ENCODE results near the gene DENND4B. TPM values are rescaled to one million over a fixed set of nuclear protein-coding genes. Genes with fewer than 3 reads are reported as not detected.
A peak's percentile ranks its signal among the peaks of the same experiment; 100 is the strongest.

Gene DENND4B
- total and polyA plus RNA-seq, 9 of the 15 experiments (the other 6 are each of a cell fraction or from before 2014, with no cell fraction given), result 9.5 to 80.5 (median 23.1) TPM

GRCh38 chr1:153940756-153941155, 5.8 kb downstream of the DENND4B start (continued):
- no peak for TF ChIP-seq STAG1 (CRISPR knock-in tag; IDR thresholded peaks at IDR 0.05; ENCODE audit: borderline replicate concordance)
- TF ChIP-seq NUFIP1 (IDR thresholded peaks at IDR 0.05; ENCODE audit: partially characterized antibody), result no peak

- Histone ChIP-seq H3K27ac (ENCODE audit: extremely low read depth, low read depth, low read length) (no peak overlapping the region), H3K4me1 (replicated peaks in 1 of 2; ENCODE audit: control insufficient read depth in 2 of 2, insufficient read depth in 2 of 2, low read length in 2 of 2) (peaks cover 3 to 8% of the 10 kb centered on the region in 2 experiments; a peak in 3 of 5 replicates), H3K27me3 (ENCODE audit: control insufficient read depth in 2 of 2, insufficient read depth in 2 of 2, low read length in 2 of 2) (no peaks in the 10 kb centered on the region), H3K4me3 (no peak overlapping the region), H3K4me2 (ENCODE audit: insufficient read depth, low read length) (no peak overlapping the region), H3K9me3 (replicated peaks; ENCODE audit: control insufficient read depth, insufficient read depth, low read depth, low read length) (no peaks in the 10 kb centered on the region), H3K79me2 (ENCODE audit: control insufficient read depth, insufficient read depth, low read length) (peaks cover 9% of the 10 kb centered on the region), H3K9me1 (ENCODE audit: control insufficient read depth, insufficient read depth, low read length) (no peaks in the 10 kb centered on the region), H2AFZ (ENCODE audit: low read depth, low read length) (no peak overlapping the region), H4K20me1 (replicated peaks; ENCODE audit: control insufficient read depth, insufficient read depth, low read length) (no peaks in the 10 kb centered on the region), H3K9ac (ENCODE audit: insufficient read depth in 1 of 2, low read depth in 2 of 2, low read length in 2 of 2) (no peak overlapping the region), H3K36me3 (ENCODE audit: control insufficient read depth, insufficient read depth, low read length) (peaks cover 90% of the 10 kb centered on the region)
- POLR2A ChIA-PET, result interaction anchor here (0.7 to 3.0 kb wide), 4 partner anchors 10 to 51 kb away, joined by 4 to 10 read pairs (median 8); partner anchors contain the start of genes CRTC2, GATAD2B and RPS27
- BruUV-seq (replicated peaks), result no TSS peak
- FAIRE-seq (no peak), DNase-seq (ENCODE audit: extremely low read depth in 1 of 4, low spot score in 3 of 4) (no peak), ATAC-seq (no peak)
- TF ChIP-seq MXI1 (IDR thresholded peaks at IDR 0.05; ENCODE audit: low read depth, low read length) (no peak), ATF1 (CRISPR knock-in tag; IDR thresholded peaks at IDR 0.05) (no peak), ATF1 (tag; IDR thresholded peaks at IDR 0.05) (no peak)
- in situ Hi-C loops (cut with MboI) (no loop called here), intact Hi-C loops (cut with micrococcal nuclease) (no loop called here)
- CTCF ChIA-PET (ENCODE audit: low intra/inter-chr PET ratio), result no interaction called here
- WGBS (ENCODE audit: insufficient coverage, low coverage, missing lambda C conversion rate), result 89% methylated on average over 6 of the region's 12 CpGs
Measured at GRCh38 chr1:153939476-153939875, 7.0 kb downstream of the DENND4B start.

GRCh38 chr1:153938996-153939395, 7.5 kb downstream of the DENND4B start:
- no peak overlapping the region for H3K4me3 ChIP-seq
- ChIA-PET CTCF (ENCODE audit: low intra/inter-chr PET ratio) (no interaction called here), POLR2A (interaction anchor here (0.6 to 1.7 kb wide), 3 partner anchors 9 to 776 kb away, joined by 3 to 8 read pairs (median 8); partner anchors contain the start of gene CRTC2)
- BruUV-seq (replicated peaks), result no TSS peak
- peaks cover 90% of the 10 kb centered on the region; the same call in 2 of the 3 replicates for H3K36me3 ChIP-seq (ENCODE audit: control insufficient read depth, insufficient read depth, low read length)
- H3K4me2 ChIP-seq (ENCODE audit: insufficient read depth, low read length), result no peak overlapping the region
- H3K4me1 ChIP-seq (replicated peaks in 1 of 2; ENCODE audit: control insufficient read depth in 2 of 2, insufficient read depth in 2 of 2, low read length in 2 of 2), result peaks cover 0 to 6% of the 10 kb centered on the region in 2 experiments; a peak in 2 of 5 replicates
- no peak overlapping the region for H3K27ac ChIP-seq (ENCODE audit: extremely low read depth, low read depth, low read length)
- no peaks in the 10 kb centered on the region for H3K27me3 ChIP-seq (ENCODE audit: control insufficient read depth in 2 of 2, insufficient read depth in 2 of 2, low read length in 2 of 2)
- no peaks in the 10 kb centered on the region for H3K9me1 ChIP-seq (ENCODE audit: control insufficient read depth, insufficient read depth, low read length)
- peaks cover 4% of the 10 kb centered on the region; the same call in 2 of the 3 replicates for H3K79me2 ChIP-seq (ENCODE audit: control insufficient read depth, insufficient read depth, low read length)
- intact Hi-C loops (cut with micrococcal nuclease), result no loop called here
- DNase-seq (ENCODE audit: extremely low read depth in 1 of 4, low spot score in 3 of 4) (no peak), ATAC-seq (no peak), FAIRE-seq (no peak)
- in situ Hi-C loops (cut with MboI), result no loop called here
- 95% methylated on average over 3 of the region's 3 CpGs for WGBS (ENCODE audit: insufficient coverage, low coverage, missing lambda C conversion rate)
- no peak overlapping the region for H2AFZ ChIP-seq (ENCODE audit: low read depth, low read length)
- TF ChIP-seq MECOM (CRISPR knock-in tag; IDR thresholded peaks at IDR 0.05) (no peak), NFIC (IDR thresholded peaks at IDR 0.05) (peak; percentile 45)
- no peak overlapping the region for H3K9ac ChIP-seq (ENCODE audit: insufficient read depth in 1 of 2, low read depth in 2 of 2, low read length in 2 of 2)
- H4K20me1 ChIP-seq (replicated peaks; ENCODE audit: control insufficient read depth, insufficient read depth, low read length), result no peaks in the 10 kb centered on the region
- H3K9me3 ChIP-seq (replicated peaks; ENCODE audit: control insufficient read depth, insufficient read depth, low read depth, low read length), result no peaks in the 10 kb centered on the region

Data from K562 (cell line).